HL-60 (cell line): ENCODE results near the gene ERVK3-1.

ENCODE experiments used
- CTCF ChIP-seq: IDR thresholded peaks from one replicate; pipeline ENCODE4 v1.5.1; 2011; ENCODE audit warnings: low read length, control low read depth, inconsistent platforms; ENCODE audit not compliant: insufficient read depth
- POLR2AphosphoS5 ChIP-seq: IDR thresholded peaks from 2 replicates; pipeline ENCODE4 v1.6.1; 2012; ENCODE audit warnings: low read depth

- TF ChIP-seq CTCF, result no peak
- TF ChIP-seq POLR2AphosphoS5, result no peak
These were observed 751 bp downstream of the ERVK3-1 start for GRCh38 chr19:58305932-58306323.
